Subcutaneous abdominal adipose tissue (tissue), 5 donors: ENCODE data around the gene PIH1D1.

Experiments used
- H3K27ac ChIP-seq: one replicate; pipeline ENCODE4 v1.7.0; 2013; ENCODE audit warnings: low read depth, mild to moderate bottlenecking, inconsistent platforms, low read length, moderate library complexity
- H3K27me3 ChIP-seq, 5 donors: one replicate each; pipeline ENCODE4 v1.7.0; 2013; ENCODE audit warnings: low read length in 5 of 5, inconsistent platforms in 1 of 5; ENCODE audit not compliant: control insufficient read depth in 5 of 5, insufficient read depth in 4 of 5
- H3K36me3 ChIP-seq, 5 donors: one replicate each; pipeline ENCODE4 v1.7.0; 2013; ENCODE audit warnings: low read length in 5 of 5; ENCODE audit not compliant: control insufficient read depth in 5 of 5, insufficient read depth in 5 of 5
- H3K4me1 ChIP-seq, 5 donors: one replicate each; pipeline ENCODE4 v1.7.0; 2013; ENCODE audit warnings: low read length in 5 of 5, mild to moderate bottlenecking in 3 of 5, moderate library complexity in 1 of 5; ENCODE audit not compliant: control insufficient read depth in 5 of 5, insufficient read depth in 5 of 5
- H3K4me3 ChIP-seq, 5 donors: one replicate each; pipeline ENCODE4 v1.7.0; 2013; ENCODE audit warnings: low read length in 5 of 5, low read depth in 1 of 5
- H3K9ac ChIP-seq, 5 donors: one replicate each; pipeline ENCODE4 v1.7.0; 2013; ENCODE audit warnings: low read length in 5 of 5, mild to moderate bottlenecking in 4 of 5, moderate library complexity in 3 of 5
- H3K9me3 ChIP-seq, 5 donors: one replicate each; pipeline ENCODE4 v1.7.0; 2013; ENCODE audit warnings: low read length in 5 of 5; ENCODE audit not compliant: control insufficient read depth in 5 of 5
- donor health status: healthy.
- donor health status: healthy.
- donor health status: healthy.
- donor health status: healthy.
- donor health status: healthy.

Gene PIH1D1

GRCh38 chr19:49421878-49422202 lies 29.8 kb downstream of the PIH1D1 start:
- no peaks in the 10 kb centered on the region for H3K9me3 ChIP-seq
- H3K36me3 ChIP-seq: no peaks in the 10 kb centered on the region
- H3K27me3 ChIP-seq: peaks cover 46 to 84% (median 72%) of the 10 kb centered on the region in 5 donors
- H3K27ac ChIP-seq: no peak overlapping the region
- H3K4me1 ChIP-seq: peaks cover 0 to 30% (median 26%) of the 10 kb centered on the region in 5 donors
- no peak overlapping the region for H3K4me3 ChIP-seq
- no peak overlapping the region for H3K9ac ChIP-seq

- H3K36me3 ChIP-seq: no peaks in the 10 kb centered on the region
- no peak overlapping the region for H3K27ac ChIP-seq
- peaks cover 41 to 84% (median 71%) of the 10 kb centered on the region in 5 donors for H3K27me3 ChIP-seq
- H3K4me1 ChIP-seq: peaks cover 0 to 30% (median 26%) of the 10 kb centered on the region in 5 donors
- H3K9me3 ChIP-seq: no peaks in the 10 kb centered on the region
- no peak overlapping the region for H3K9ac ChIP-seq
- peak overlapping the region in 2 of 5 donors; percentile 19 to 32 for H3K4me3 ChIP-seq
These were observed 30.4 kb downstream of the PIH1D1 start for GRCh38 chr19:49421039-49421877.

DNA sequence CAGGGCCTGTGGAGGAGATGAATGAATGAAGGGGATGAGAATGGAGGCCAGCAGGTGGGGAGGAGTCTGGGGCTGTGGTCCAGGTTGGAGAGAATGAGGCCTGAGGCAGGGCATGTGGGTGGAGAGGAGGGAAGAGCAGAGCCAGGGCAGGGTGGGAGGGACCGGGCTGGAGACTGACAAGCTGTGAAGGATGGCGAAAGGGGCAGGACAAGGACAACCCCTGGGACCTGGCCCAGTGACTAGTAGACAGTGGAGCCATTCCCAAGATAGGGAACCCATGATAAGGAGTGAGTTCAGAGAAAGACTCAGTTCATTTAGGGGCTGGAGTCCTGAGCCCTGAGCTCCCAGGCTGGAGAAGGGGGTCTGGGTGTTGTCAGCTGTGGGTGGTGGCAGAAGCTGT lies 31.4 kb downstream of the PIH1D1 start:
- H3K4me3 ChIP-seq: no peak overlapping the region
- no peak overlapping the region for H3K27ac ChIP-seq
- H3K4me1 ChIP-seq: peaks cover 0 to 26% (median 26%) of the 10 kb centered on the region in 5 donors
- no peak overlapping the region for H3K9ac ChIP-seq
- no peaks in the 10 kb centered on the region for H3K9me3 ChIP-seq
- H3K36me3 ChIP-seq: no peaks in the 10 kb centered on the region
- peaks cover 38 to 78% (median 67%) of the 10 kb centered on the region in 5 donors for H3K27me3 ChIP-seq

- H3K27me3 ChIP-seq: peaks cover 40 to 74% (median 64%) of the 10 kb centered on the region in 5 donors
- peaks cover 0 to 26% (median 26%) of the 10 kb centered on the region in 5 donors for H3K4me1 ChIP-seq
- no peak overlapping the region for H3K9ac ChIP-seq
- H3K9me3 ChIP-seq: no peaks in the 10 kb centered on the region
- no peak overlapping the region for H3K4me3 ChIP-seq
- H3K36me3 ChIP-seq: no peaks in the 10 kb centered on the region
- no peak overlapping the region for H3K27ac ChIP-seq
These were observed 32.4 kb downstream of the PIH1D1 start for GRCh38 chr19:49419173-49419572.

GRCh38 chr19:49418511-49418910 lies 33.1 kb downstream of the PIH1D1 start:
- H3K27ac ChIP-seq: no peak overlapping the region
- no peaks in the 10 kb centered on the region for H3K36me3 ChIP-seq
- peaks cover 0 to 26% (median 25%) of the 10 kb centered on the region in 5 donors for H3K4me1 ChIP-seq
- H3K4me3 ChIP-seq: no peak overlapping the region
- no peaks in the 10 kb centered on the region for H3K9me3 ChIP-seq
- no peak overlapping the region for H3K9ac ChIP-seq
- peaks cover 35 to 72% (median 59%) of the 10 kb centered on the region in 5 donors for H3K27me3 ChIP-seq

- H3K9me3 ChIP-seq: no peaks in the 10 kb centered on the region
- H3K27me3 ChIP-seq: peaks cover 21 to 58% (median 45%) of the 10 kb centered on the region in 5 donors
- H3K27ac ChIP-seq: no peak overlapping the region
- H3K4me3 ChIP-seq: no peak overlapping the region
- no peak overlapping the region for H3K9ac ChIP-seq
- peaks cover 0 to 15% (median 11%) of the 10 kb centered on the region in 5 donors for H3K4me1 ChIP-seq
- H3K36me3 ChIP-seq: no peaks in the 10 kb centered on the region
These were observed 34.5 kb downstream of the PIH1D1 start for GRCh38 chr19:49417088-49417487.

DNA sequence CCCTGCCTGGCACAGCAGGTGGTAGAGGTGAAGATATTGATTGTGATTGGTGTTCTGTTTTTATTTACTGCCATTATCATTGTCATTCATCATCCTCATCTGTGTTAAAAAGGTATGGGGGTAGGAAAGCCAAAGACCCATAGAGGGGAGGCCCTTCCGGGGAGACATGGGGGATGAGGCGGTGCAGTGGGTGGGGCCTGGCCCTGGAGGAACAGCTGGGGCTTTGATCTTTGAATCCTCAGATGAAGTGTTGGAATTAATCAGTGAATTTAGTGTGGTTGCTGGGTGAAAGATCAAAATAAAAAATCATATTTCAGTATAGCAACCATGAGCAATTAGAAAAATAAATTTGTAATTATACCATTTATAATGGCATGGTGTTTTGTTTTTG lies 35.8 kb downstream of the PIH1D1 start:
- Histone ChIP-seq H3K36me3 (no peaks in the 10 kb centered on the region), H3K4me1 (peaks cover 0 to 5% (median 3%) of the 10 kb centered on the region in 5 donors), H3K9ac (no peak overlapping the region), H3K4me3 (no peak overlapping the region), H3K9me3 (no peaks in the 10 kb centered on the region), H3K27ac (no peak overlapping the region), H3K27me3 (peaks cover 14 to 51% (median 36%) of the 10 kb centered on the region in 5 donors)

GRCh38 chr19:49415102-49415809 lies 36.4 kb downstream of the PIH1D1 start:
- H3K9ac ChIP-seq: no peak overlapping the region
- H3K4me1 ChIP-seq: peaks cover 0 to 2% (median 0%) of the 10 kb centered on the region in 5 donors
- H3K9me3 ChIP-seq: no peaks in the 10 kb centered on the region
- no peak overlapping the region for H3K27ac ChIP-seq
- H3K27me3 ChIP-seq: peaks cover 14 to 47% (median 34%) of the 10 kb centered on the region in 5 donors
- no peaks in the 10 kb centered on the region for H3K36me3 ChIP-seq
- no peak overlapping the region for H3K4me3 ChIP-seq

- Histone ChIP-seq H3K36me3 (no peaks in the 10 kb centered on the region), H3K27me3 (peaks cover 14 to 37% (median 30%) of the 10 kb centered on the region in 5 donors), H3K9ac (no peak overlapping the region), H3K9me3 (no peaks in the 10 kb centered on the region), H3K4me1 (peaks cover 0 to 3% (median 2%) of the 10 kb centered on the region in 5 donors), H3K27ac (no peak overlapping the region), H3K4me3 (no peak overlapping the region)
These were observed 37.4 kb downstream of the PIH1D1 start for GRCh38 chr19:49414256-49414655.

DNA sequence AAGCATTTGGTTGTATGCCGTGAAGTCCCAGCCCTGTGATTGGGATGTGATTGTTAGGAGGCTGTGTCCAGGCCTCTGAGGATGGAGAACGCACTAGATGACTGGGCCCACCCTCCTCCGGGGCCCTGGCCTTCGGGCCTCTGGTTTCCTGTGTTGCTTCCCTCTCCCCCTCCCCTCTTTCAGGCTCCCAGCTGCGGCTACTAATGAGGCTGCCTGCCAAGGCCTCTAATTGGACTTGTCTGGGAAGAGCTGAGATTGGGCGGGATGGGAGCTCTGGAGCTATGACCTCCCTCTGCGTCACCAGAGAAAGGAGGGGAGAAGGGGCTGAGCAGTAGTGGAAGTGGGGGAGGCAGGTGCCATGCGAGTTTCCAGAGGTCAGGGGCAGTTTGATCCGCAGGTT lies 38.3 kb downstream of the PIH1D1 start:
- H3K27me3 ChIP-seq: peaks cover 14 to 29% (median 22%) of the 10 kb centered on the region in 5 donors
- no peaks in the 10 kb centered on the region for H3K9me3 ChIP-seq
- H3K27ac ChIP-seq: no peak overlapping the region
- H3K4me3 ChIP-seq: no peak overlapping the region
- no peaks in the 10 kb centered on the region for H3K36me3 ChIP-seq
- H3K4me1 ChIP-seq: peaks cover 0 to 10% (median 2%) of the 10 kb centered on the region in 5 donors
- H3K9ac ChIP-seq: no peak overlapping the region
